GM15510 (cell line): ENCODE data around the gene ZNF521.

Source experiments
- POLR2A ChIP-seq: IDR thresholded peaks from 3 replicates; pipeline ENCODE4 v1.6.1; 2011; ENCODE audit warnings: borderline replicate concordance; ENCODE audit not compliant: insufficient read length; ENCODE audit errors: extremely low read depth

ZNF521 gene

GRCh38 chr18:25140124-25140961 is 211.6 kb downstream of the ZNF521 start:
- no peak for TF ChIP-seq POLR2A

- TF ChIP-seq POLR2A, result no peak
Measured at GRCh38 chr18:25137197-25137472, 214.8 kb downstream of the ZNF521 start.

DNA sequence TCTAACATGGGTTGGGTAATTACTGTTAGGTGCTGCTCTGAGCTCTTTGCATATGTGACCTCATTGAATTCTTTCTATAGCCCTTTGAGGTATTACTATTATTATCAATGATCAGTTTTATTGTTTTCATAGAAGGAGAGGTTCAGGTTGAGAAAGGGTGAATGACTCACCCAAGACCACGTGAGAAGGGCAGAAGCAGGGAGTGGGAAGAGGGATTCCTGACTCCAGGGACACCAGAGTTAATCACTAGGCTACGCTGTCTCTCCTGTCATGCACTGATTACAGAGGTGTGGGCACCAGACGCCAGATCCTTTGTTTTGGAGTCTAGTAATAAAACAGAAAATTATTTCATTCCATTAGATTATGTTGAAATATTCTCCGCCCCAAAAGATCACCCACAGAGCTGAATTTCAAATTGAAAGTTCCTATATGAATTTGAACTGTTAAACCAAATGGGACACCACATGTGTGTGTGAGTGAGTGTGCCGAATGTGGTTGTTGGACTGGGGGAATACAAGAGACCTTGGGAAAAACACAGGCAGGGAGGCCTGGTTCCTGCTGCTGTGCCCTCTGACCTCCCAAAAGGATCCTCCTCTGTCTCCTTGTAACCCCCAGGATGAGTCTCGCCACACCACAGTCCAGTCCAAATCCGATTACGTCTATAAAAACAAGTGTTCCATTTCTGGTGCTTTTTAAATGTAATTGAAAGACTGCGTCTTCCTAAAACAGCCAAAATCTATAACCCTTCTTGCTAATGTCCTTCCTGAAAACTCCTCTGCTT is 215.4 kb downstream of the ZNF521 start:
- no peak for TF ChIP-seq POLR2A

- TF ChIP-seq POLR2A, result no peak
Measured at GRCh38 chr18:25134861-25135260, 217.1 kb downstream of the ZNF521 start.

GRCh38 chr18:25133879-25134278 is 218.1 kb downstream of the ZNF521 start:
- no peak for TF ChIP-seq POLR2A

GRCh38 chr18:25132786-25133496 is 219.0 kb downstream of the ZNF521 start:
- no peak for TF ChIP-seq POLR2A

GRCh38 chr18:25126751-25127150 is 225.2 kb downstream of the ZNF521 start:
- TF ChIP-seq POLR2A, result no peak

- TF ChIP-seq POLR2A, result no peak
Measured at GRCh38 chr18:25125680-25126079, 226.3 kb downstream of the ZNF521 start.

- TF ChIP-seq POLR2A, result no peak
Measured at GRCh38 chr18:25123438-25124232, 228.3 kb downstream of the ZNF521 start.

DNA sequence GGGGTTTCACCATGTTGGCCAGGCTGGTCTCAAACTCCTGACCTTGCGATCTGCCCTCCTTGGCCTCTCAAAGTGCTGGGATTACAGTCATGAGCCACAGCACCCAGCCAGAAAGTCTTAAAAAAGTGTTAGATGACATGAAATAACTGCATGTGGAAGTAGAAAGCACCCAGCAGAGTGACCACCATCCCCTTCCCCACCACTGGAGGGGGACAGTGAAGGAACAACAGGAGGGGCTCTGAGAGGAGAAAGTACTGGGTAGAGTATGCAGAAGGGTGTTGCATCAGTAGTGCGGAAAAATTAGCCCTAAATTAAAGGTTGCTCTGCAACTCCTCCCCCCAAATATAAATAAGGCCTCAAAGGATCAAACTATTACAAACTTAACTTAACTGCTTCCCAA is 230.5 kb downstream of the ZNF521 start:
- TF ChIP-seq POLR2A, result no peak

DNA sequence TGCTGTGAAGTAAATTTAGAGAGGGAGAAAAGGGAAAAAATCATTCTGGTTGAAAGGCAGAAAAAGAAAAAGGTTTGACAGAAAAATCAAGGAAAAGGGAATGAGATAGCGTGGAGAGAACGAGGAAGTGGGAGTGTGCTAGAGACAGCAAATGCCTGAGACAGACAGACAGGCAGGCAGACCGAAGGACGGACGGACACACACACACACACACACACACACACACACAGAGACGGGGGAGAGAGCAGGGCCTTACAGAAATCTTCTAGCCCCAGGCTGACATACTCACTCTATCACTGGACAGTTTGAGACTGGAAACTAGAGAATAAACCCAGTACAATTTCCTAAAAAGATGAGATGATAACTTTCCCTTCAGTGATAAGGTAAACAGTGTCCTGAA is 238.4 kb downstream of the ZNF521 start:
- no peak for TF ChIP-seq POLR2A

DNA sequence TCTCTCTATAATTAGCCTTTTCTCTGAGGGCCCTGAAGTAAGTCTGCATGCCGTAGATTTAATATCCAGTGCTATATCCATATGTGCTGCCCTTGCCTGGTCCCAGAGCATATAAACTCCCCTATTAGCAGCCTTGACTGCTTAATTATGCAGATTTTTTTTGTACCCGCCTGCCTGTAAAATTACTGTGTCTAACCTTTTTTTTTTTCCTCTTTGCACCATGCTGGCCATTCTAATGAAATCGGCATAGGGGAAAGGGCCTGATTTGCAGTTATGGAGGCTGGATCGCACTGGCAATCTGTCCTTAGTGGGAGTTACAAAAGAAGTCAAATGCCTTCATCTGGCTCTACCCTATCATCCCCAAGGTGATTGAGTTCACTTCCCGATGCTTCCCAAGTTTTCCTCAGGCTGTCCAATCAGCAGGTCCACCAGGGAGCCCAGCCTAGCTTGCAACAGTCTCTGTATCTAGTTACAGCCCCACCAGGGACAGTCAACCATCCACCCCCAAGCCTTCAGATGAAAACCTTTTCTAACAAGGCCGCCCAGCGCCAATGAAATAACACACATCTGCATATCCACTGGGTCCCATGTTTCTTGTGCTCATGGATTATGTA is 239.0 kb downstream of the ZNF521 start:
- no peak for TF ChIP-seq POLR2A

DNA sequence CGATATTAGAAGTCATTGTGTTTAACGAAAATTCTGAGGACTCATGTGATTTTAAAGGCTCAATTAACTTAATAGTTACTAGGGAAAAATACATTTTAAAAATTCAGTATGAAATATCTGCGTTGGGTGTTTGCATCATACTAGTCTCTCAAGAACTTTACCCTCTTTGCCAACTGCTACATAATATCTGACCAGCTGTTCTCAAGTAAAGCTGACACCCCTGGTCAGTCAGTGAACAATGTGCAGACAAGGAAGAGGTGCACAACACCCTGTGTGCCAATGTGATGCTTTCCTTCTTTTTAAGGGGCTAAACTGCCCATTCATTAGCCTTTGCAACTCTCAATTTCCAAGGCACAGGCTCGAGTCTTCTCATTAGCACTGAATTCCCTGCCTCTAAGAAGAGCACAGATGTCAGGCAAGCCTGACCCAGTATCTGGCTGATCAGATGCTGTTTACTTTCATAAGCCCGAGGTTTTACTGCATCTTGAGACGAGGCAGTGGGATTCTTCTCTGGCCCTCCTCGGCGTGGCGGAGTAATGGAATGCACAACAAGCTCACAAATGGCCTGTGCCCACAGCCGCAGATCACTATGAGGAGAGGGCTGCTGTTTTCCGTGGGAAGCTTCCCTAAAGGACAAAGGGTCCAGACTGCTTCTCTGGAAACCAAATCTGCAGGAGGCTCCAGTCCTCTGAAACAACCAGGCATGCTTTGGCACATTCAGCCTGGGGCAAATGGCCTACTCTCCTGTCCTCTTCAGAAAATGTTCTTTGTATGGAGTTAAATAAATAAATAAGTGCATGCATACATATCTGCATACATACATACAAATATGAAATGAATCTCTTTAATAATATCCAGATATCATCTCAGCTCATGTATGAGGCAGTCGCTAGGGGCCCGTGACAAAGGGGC is 240.3 kb downstream of the ZNF521 start:
- TF ChIP-seq POLR2A, result no peak
